Hepatocyte (in vitro differentiated cells): ENCODE data around the gene SPHK1. TPM values are rescaled to one million over a fixed set of nuclear protein-coding genes. Genes with fewer than 3 reads are reported as not detected.

ENCODE experiments used
- DNase-seq: peaks from one replicate; pipeline ENCODE4 v3.0.0-alpha.2; 2016; ENCODE audit warnings: low spot score
- H2AFZ ChIP-seq: fragments of 200-600 bp; sonication (generic); 2 replicates; pipeline ENCODE4 v1.6.0; 2016; ENCODE audit warnings: antibody characterized with exemption, mild to moderate bottlenecking
- H3K27ac ChIP-seq: fragments of 200-600 bp; sonication (generic); 2 replicates; pipeline ENCODE4 v1.5.1; 2016; ENCODE audit warnings: mild to moderate bottlenecking
- H3K27me3 ChIP-seq: fragments of 200-600 bp; sonication (generic); 2 replicates; pipeline ENCODE4 v1.6.1; 2016
- H3K36me3 ChIP-seq: fragments of 200-600 bp; sonication (generic); replicated peaks from 2 replicates; pipeline ENCODE4 v1.5.1; 2016; ENCODE audit warnings: low read depth; ENCODE audit not compliant: insufficient read depth
- H3K4me1 ChIP-seq: fragments of 200-600 bp; sonication (generic); 2 replicates; pipeline ENCODE4 v1.5.1; 2016; ENCODE audit warnings: mild to moderate bottlenecking, moderate library complexity; ENCODE audit not compliant: insufficient read depth
- H3K4me2 ChIP-seq: fragments of 200-600 bp; sonication (generic); 2 replicates; pipeline ENCODE4 v1.6.0; 2016
- H3K4me3 ChIP-seq: fragments of 200-600 bp; sonication (generic); 2 replicates; pipeline ENCODE4 v1.5.1; 2016; ENCODE audit warnings: mild to moderate bottlenecking
- H3K79me2 ChIP-seq: fragments of 200-600 bp; sonication (generic); 2 replicates; pipeline ENCODE4 v1.6.0; 2017; ENCODE audit warnings: mild to moderate bottlenecking
- H3K9me2 ChIP-seq: fragments of 200-600 bp; sonication (generic); replicated peaks from 2 replicates; pipeline ENCODE4 v1.6.0; 2017; ENCODE audit warnings: mild to moderate bottlenecking; ENCODE audit not compliant: insufficient read depth
- H3K9me3 ChIP-seq: fragments of 200-600 bp; sonication (generic); 2 replicates; pipeline ENCODE4 v1.5.1; 2016; ENCODE audit warnings: low read depth, mild to moderate bottlenecking
- H4K20me1 ChIP-seq: fragments of 200-600 bp; sonication (generic); 2 replicates; pipeline ENCODE4 v1.6.0; 2016; ENCODE audit warnings: mild to moderate bottlenecking; ENCODE audit not compliant: insufficient read depth, poor library complexity, severe bottlenecking
- EZH2 ChIP-seq: fragments of 200-600 bp; sonication (generic); IDR thresholded peaks from 2 replicates; pipeline ENCODE4 v1.6.1; 2016; ENCODE audit warnings: antibody characterized with exemption, mild to moderate bottlenecking, borderline replicate concordance
- EZH2phosphoT487 ChIP-seq: fragments of 200-600 bp; sonication (generic); IDR thresholded peaks from one replicate; pipeline ENCODE4 v1.6.1; 2018; ENCODE audit warnings: antibody characterized with exemption, mild to moderate bottlenecking, low read depth, moderate library complexity; ENCODE audit not compliant: unreplicated experiment, severe bottlenecking
- WGBS: methylation state at CpG from one replicate; pipeline ENCODE4 v1.1.6; 2016; ENCODE audit warnings: low lambda C conversion rate; ENCODE audit errors: missing lambda C conversion rate; 5-methylcytosine and 5-hydroxymethylcytosine counted together
- polyA plus RNA-seq: library from polyadenylated mRNA; unstranded; fragments of >200 nt; fragmentation: Nextera tagmentation; extraction: Ambion mirVana; gene quantifications from 2 replicates; pipeline ENCODE4 v1.2.1, GENCODE V29; 2016
- small RNA-seq: library from RNA; depleted of rRNA; stranded (forward); fragments of <200 nt; gene quantifications from one replicate; pipeline ENCODE3, GENCODE V24; 2014
- total RNA-seq: library from RNA; depleted of rRNA; stranded (reverse); fragments of >200 nt; gene quantifications from 2 replicates; pipeline ENCODE4 v1.2.3, GENCODE V29; 2014
- TF ChIP-seq, protein P1 (sequence below): fragments of 200-600 bp; sonication (generic); IDR thresholded peaks from 2 replicates; pipeline ENCODE4 v1.5.1; 2016; ENCODE audit warnings: antibody characterized with exemption, mild to moderate bottlenecking; ENCODE audit not compliant: poor library complexity

The SPHK1 gene
- total and polyA plus RNA-seq, 2 experiments from 2014 or later: 5.2 to 15.2 TPM

DNA sequence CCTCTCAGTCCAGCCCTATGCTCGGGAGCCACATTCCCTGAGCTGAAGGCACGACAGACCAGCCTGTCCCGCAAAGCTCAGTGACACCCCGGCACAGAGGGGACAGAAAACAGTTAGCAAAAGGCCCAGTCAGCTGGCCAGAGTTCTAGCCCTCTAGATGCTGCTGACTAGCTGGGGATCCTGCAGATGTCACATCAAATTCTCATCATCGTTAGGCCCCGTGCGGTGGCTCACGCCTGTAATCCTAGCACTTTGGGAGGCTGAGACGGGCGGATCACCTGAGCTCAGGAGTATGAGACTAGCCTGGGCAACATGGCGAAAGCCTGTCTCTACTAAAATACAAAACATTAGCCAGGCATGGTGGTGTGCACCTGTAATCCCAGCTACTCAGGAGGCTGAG is 51.3 kb downstream of the SPHK1 start:
- Histone ChIP-seq H3K4me2 (no peak overlapping the region), H3K4me3 (no peak overlapping the region), H3K36me3 (no peaks in the 10 kb centered on the region), H3K79me2 (peaks cover 91% of the 10 kb centered on the region), H4K20me1 (peaks cover 59% of the 10 kb centered on the region), H3K9me2 (no peaks in the 10 kb centered on the region), H2AFZ (no peak overlapping the region), H3K9me3 (no peaks in the 10 kb centered on the region), H3K27me3 (no peaks in the 10 kb centered on the region), H3K27ac (no peak overlapping the region), H3K4me1 (peaks cover 3% of the 10 kb centered on the region)
- no peak for DNase-seq
- TF ChIP-seq EZH2 (no peak), EZH2phosphoT487 (no peak)
- TF ChIP-seq, protein P1, sequence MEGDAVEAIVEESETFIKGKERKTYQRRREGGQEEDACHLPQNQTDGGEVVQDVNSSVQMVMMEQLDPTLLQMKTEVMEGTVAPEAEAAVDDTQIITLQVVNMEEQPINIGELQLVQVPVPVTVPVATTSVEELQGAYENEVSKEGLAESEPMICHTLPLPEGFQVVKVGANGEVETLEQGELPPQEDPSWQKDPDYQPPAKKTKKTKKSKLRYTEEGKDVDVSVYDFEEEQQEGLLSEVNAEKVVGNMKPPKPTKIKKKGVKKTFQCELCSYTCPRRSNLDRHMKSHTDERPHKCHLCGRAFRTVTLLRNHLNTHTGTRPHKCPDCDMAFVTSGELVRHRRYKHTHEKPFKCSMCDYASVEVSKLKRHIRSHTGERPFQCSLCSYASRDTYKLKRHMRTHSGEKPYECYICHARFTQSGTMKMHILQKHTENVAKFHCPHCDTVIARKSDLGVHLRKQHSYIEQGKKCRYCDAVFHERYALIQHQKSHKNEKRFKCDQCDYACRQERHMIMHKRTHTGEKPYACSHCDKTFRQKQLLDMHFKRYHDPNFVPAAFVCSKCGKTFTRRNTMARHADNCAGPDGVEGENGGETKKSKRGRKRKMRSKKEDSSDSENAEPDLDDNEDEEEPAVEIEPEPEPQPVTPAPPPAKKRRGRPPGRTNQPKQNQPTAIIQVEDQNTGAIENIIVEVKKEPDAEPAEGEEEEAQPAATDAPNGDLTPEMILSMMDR: no peak
- WGBS: 94% methylated on average over 11 of the region's 11 CpGs

Small RNA genes within 50 kb of the gene (small RNA-seq; reads per million reads assigned to genes)
- gene RNU6-24P: not detected

Other genes with a start within 250 kb of the SPHK1 start
- gene FOXJ1, start 243.4 kb upstream of the SPHK1 start, total RNA-seq: 1.6 and 1.9 TPM in 2 replicates
- 1.1 and 2.2 TPM in 2 replicates for gene FOXJ1, start 243.4 kb upstream of the SPHK1 start, polyA plus RNA-seq
- 8.6 and 8.9 TPM in 2 replicates for gene RNF157, start 144.1 kb upstream of the SPHK1 start, total RNA-seq
- 4.8 and 5.0 TPM in 2 replicates for gene RNF157, start 144.1 kb upstream of the SPHK1 start, polyA plus RNA-seq
- gene UBALD2, start 119.3 kb upstream of the SPHK1 start, total RNA-seq: 10.2 and 10.8 TPM in 2 replicates
- gene UBALD2, start 119.3 kb upstream of the SPHK1 start, polyA plus RNA-seq: 13.1 and 16.4 TPM in 2 replicates
- gene QRICH2, start 76.3 kb upstream of the SPHK1 start, total RNA-seq: 2.8 and 3.6 TPM in 2 replicates
- gene QRICH2, start 76.3 kb upstream of the SPHK1 start, polyA plus RNA-seq: 2.3 and 2.9 TPM in 2 replicates
- gene PRPSAP1, start 30.7 kb upstream of the SPHK1 start, total RNA-seq: 42.1 and 61.8 TPM in 2 replicates
- 42.3 and 62.3 TPM in 2 replicates for gene PRPSAP1, start 30.7 kb upstream of the SPHK1 start, polyA plus RNA-seq
- gene UBE2O, start 68.5 kb downstream of the SPHK1 start, total RNA-seq: 14.6 and 15.2 TPM in 2 replicates
- 9.7 and 12.5 TPM in 2 replicates for gene UBE2O, start 68.5 kb downstream of the SPHK1 start, polyA plus RNA-seq
- 0.84 TPM in 1 of 2 replicates, not detected in the other for gene AANAT, start 83.0 kb downstream of the SPHK1 start, total RNA-seq
- 0.92 TPM in 1 of 2 replicates, not detected in the other for gene AANAT, start 83.0 kb downstream of the SPHK1 start, polyA plus RNA-seq
- 4.9 and 5.5 TPM in 2 replicates for gene RHBDF2, start 116.8 kb downstream of the SPHK1 start, total RNA-seq
- gene RHBDF2, start 116.8 kb downstream of the SPHK1 start, polyA plus RNA-seq: 11.0 and 11.7 TPM in 2 replicates
- gene CYGB, start 153.1 kb downstream of the SPHK1 start, total RNA-seq: 7.8 and 15.5 TPM in 2 replicates
- gene CYGB, start 153.1 kb downstream of the SPHK1 start, polyA plus RNA-seq: 13.8 and 19.2 TPM in 2 replicates
- 2.0 and 2.7 TPM in 2 replicates for gene PRCD, start 155.4 kb downstream of the SPHK1 start, total RNA-seq
- gene PRCD, start 155.4 kb downstream of the SPHK1 start, polyA plus RNA-seq: 10.2 and 11.6 TPM in 2 replicates
- gene ST6GALNAC2, start 201.3 kb downstream of the SPHK1 start, total RNA-seq: 1.4 and 2.3 TPM in 2 replicates
- gene ST6GALNAC2, start 201.3 kb downstream of the SPHK1 start, polyA plus RNA-seq: 1.8 and 2.8 TPM in 2 replicates